Kidney (tissue), 14 donors: ENCODE results near the gene PTGDR2. TPM values are rescaled to one million over a fixed set of nuclear protein-coding genes. Genes with fewer than 3 reads are reported as not detected.

ENCODE experiments used
- DNase-seq, 5 donors: peaks; one replicate each; pipeline ENCODE4 v3.0.0-alpha.2; 2013 to 2020
- FAIRE-seq: peaks from 2 replicates; lab custom pipeline; 2012; peaks lifted over from hg19 to GRCh38; lab: Jason Lieb, UNC
- H3K27ac ChIP-seq, 2 donors: one replicate each; pipeline ENCODE4 v1.7.0; 2013; ENCODE audit warnings: low read depth in 2 of 2, low read length in 2 of 2, inconsistent platforms in 1 of 2
- H3K27me3 ChIP-seq: one replicate; pipeline ENCODE4 v1.7.1; 2013; ENCODE audit warnings: low read length, inconsistent platforms; ENCODE audit not compliant: control insufficient read depth, insufficient read depth
- H3K36me3 ChIP-seq, 3 donors: one replicate each; pipeline versions ENCODE4 v1.7.0 to v1.7.1; 2013; ENCODE audit warnings: low read length in 3 of 3, control low read depth in 1 of 3, inconsistent platforms in 1 of 3; ENCODE audit not compliant: insufficient read depth in 3 of 3, control insufficient read depth in 2 of 3
- H3K4me1 ChIP-seq, 3 donors: one replicate each; pipeline versions ENCODE4 v1.7.0 to v1.7.1; 2013; ENCODE audit warnings: low read length in 3 of 3, inconsistent platforms in 1 of 3, low read depth in 1 of 3; ENCODE audit not compliant: control insufficient read depth in 2 of 3, insufficient read depth in 2 of 3
- H3K4me3 ChIP-seq, 3 donors: one replicate each; pipeline versions ENCODE4 v1.7.0 to v1.8.1; 2013; ENCODE audit warnings: low read length in 3 of 3, control low read depth in 1 of 3, inconsistent platforms in 1 of 3
- H3K9ac ChIP-seq, 3 donors: one replicate each; pipeline versions ENCODE4 v1.7.0 to v1.7.1; 2013; ENCODE audit warnings: low read length in 3 of 3, control low read depth in 1 of 3, inconsistent platforms in 1 of 3
- H3K9me3 ChIP-seq, 3 donors: one replicate each; pipeline versions ENCODE4 v1.7.0 to v1.7.1; 2013; ENCODE audit warnings: low read length in 3 of 3, control low read depth in 1 of 3, inconsistent platforms in 1 of 3; ENCODE audit not compliant: control insufficient read depth in 2 of 3, insufficient read depth in 1 of 3
- intact Hi-C: fragments of 100-400 bp; cut with DNase I; formaldehyde crosslinking; loops from one replicate; pipeline ENCODE4 v1.11.1; 2022
- polyA plus RNA-seq: library from polyadenylated mRNA; stranded (reverse); fragments of 350-450 nt; fragmentation: Illumina TruSeq; extraction: RNeasy Lipid Tissue Mini Kit (QIAGEN cat#74804); gene quantifications from one replicate; pipeline ENCODE4 v1.2.3, GENCODE V29; 2014; ENCODE audit warnings: low read depth, low replicate concordance; ENCODE audit not compliant: insufficient read depth
- total RNA-seq: library from RNA; stranded (reverse); fragmentation: NEBNext Ultra II Directional; extraction: Animal tissue kit (Norgen Biotek cat#: 25700); gene quantifications from one replicate; pipeline ENCODE4 v1.2.1, GENCODE V29; 2021
- TF ChIP-seq, protein P1 (sequence below): IDR thresholded peaks from 3 replicates; pipeline ENCODE4 v1.5.1; 2012; ENCODE audit warnings: mild to moderate bottlenecking, moderate library complexity, borderline replicate concordance; ENCODE audit not compliant: insufficient read depth; ENCODE audit errors: extremely low read depth
- donor health status: control.
- donor health status: control.
- donor health status: control.
- donor health status: control.
- donor health status: control.
- donor health status: DM: yes; HTN: yes; CAD: no.
- donor health status: Normal renal cell carcinoma (clear cell type).

Gene PTGDR2
- total and polyA plus RNA-seq, 2 donors from 2014 or later = 0.16 TPM; not detected in 1

DNA sequence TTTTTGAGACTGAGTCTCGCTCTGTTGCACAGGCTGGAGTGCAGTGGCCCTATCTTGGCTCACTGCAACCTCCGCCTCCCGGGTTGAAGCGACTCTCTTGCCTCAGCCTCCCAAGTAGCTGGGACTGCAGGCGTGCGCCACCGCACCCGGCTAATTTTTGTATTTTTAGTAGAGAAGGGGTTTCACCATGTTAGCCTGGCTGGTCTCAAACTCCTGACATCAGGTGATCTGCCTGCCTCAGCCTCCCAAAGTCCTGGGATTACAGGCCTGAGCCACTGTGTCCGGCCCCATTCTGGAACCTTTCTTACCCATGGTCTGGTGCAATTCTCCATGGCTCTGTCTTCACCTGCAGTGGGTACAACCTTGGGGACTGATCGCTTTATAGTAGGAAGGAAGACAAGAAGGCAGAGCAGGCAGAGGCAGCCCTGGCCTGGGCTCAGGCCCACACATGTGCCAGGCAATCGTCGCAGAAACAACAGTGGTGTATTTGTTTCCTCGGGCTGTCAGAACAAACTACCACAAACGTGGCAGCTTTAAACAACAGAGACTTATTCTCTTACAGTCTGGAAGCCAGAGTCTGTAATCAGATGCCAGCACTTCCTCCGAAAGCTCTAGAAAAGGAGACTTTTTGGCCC is 4.0 kb upstream of the PTGDR2 start:
- FAIRE-seq = no peak
- DNase-seq = peak in 1 of 5 donors; percentile 47
- H3K27me3 ChIP-seq = no peaks in the 10 kb centered on the region
- no peaks in the 10 kb centered on the region for H3K4me1 ChIP-seq
- no peak overlapping the region for H3K4me3 ChIP-seq
- TF ChIP-seq, protein P1, sequence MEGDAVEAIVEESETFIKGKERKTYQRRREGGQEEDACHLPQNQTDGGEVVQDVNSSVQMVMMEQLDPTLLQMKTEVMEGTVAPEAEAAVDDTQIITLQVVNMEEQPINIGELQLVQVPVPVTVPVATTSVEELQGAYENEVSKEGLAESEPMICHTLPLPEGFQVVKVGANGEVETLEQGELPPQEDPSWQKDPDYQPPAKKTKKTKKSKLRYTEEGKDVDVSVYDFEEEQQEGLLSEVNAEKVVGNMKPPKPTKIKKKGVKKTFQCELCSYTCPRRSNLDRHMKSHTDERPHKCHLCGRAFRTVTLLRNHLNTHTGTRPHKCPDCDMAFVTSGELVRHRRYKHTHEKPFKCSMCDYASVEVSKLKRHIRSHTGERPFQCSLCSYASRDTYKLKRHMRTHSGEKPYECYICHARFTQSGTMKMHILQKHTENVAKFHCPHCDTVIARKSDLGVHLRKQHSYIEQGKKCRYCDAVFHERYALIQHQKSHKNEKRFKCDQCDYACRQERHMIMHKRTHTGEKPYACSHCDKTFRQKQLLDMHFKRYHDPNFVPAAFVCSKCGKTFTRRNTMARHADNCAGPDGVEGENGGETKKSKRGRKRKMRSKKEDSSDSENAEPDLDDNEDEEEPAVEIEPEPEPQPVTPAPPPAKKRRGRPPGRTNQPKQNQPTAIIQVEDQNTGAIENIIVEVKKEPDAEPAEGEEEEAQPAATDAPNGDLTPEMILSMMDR = no peak
- intact Hi-C loops = no loop called here
- no peaks in the 10 kb centered on the region for H3K36me3 ChIP-seq
- no peak overlapping the region for H3K9ac ChIP-seq
- no peaks in the 10 kb centered on the region for H3K9me3 ChIP-seq
- H3K27ac ChIP-seq = no peak overlapping the region

DNA sequence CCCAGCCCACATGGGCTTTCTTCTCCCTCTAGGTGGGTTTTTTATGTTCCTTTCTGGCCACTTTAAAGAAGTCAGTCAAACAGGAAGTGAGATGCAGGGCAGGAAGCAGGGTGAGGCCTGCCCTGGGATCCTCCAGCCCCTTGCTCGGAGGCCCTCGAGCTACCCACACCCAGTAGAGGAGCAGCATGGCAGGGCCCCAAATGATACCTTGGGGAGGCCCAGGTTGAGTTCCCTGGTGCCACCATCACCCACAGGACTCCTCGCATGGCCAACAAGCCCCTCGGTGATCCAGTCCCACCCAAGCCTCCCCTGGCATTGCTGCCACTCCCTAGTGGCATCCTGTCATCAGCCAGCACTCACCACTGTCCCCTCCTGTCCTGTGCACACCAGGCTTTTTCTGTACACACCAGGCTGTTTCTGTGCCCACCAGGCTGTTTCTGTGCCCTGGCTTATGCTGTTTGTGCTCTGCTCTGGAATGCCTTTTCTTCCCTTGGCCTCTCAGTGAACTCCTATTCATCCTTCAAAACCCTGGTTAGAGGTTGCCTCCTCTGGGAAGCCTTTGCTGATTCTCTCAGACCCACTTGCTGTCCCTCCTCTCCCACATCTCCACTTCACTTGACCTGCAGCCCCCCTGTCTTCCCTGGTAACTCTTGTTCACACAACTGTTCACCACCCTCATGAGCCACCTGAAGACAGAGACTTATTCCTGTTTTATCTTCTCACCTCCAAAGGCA is 3.1 kb upstream of the PTGDR2 start:
- Histone ChIP-seq H3K9me3 (no peaks in the 10 kb centered on the region), H3K27ac (no peak overlapping the region), H3K4me3 (no peak overlapping the region), H3K9ac (no peak overlapping the region), H3K4me1 (no peaks in the 10 kb centered on the region), H3K27me3 (no peaks in the 10 kb centered on the region), H3K36me3 (no peaks in the 10 kb centered on the region)
- intact Hi-C loops = no loop called here
- DNase-seq = peak in 1 of 5 donors; percentile 46
- TF ChIP-seq, protein P1 = no peak
- no peak for FAIRE-seq

DNA sequence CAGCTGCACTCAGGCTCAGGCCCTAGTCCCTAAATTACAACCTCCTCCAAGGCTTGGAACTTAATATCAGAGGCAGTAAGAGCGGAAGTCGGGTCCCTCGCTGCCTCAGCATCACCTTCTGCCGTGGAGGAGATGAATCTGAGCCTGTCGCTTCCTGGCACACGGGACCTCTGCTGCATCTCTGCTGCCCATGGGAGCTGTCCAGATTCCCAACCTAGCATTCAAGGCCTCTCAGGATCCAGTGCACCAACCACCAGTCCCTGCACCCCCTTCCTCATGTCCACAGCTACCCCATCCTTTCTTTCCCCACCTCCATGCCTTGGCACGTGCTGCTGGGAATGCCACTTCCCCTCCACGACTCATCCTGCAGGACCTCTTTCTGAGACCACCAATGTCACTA is 2.5 kb upstream of the PTGDR2 start:
- no peak overlapping the region for H3K4me3 ChIP-seq
- H3K9ac ChIP-seq = no peak overlapping the region
- TF ChIP-seq, protein P1 = no peak
- no peaks in the 10 kb centered on the region for H3K27me3 ChIP-seq
- H3K4me1 ChIP-seq = no peaks in the 10 kb centered on the region
- no peaks in the 10 kb centered on the region for H3K9me3 ChIP-seq
- H3K27ac ChIP-seq = no peak overlapping the region
- DNase-seq (no peak), FAIRE-seq (no peak)
- no peaks in the 10 kb centered on the region for H3K36me3 ChIP-seq
- intact Hi-C loops = no loop called here
